HEK293 (cell line): ENCODE results near the gene SGSM2.

Experiments
- YY1 ChIP-seq: fragments of 450-650 bp; formaldehyde crosslinking; IDR thresholded peaks from 2 replicates; pipeline ENCODE4 v1.5.1; 2018; ENCODE audit warnings: missing biosample characterization, missing genetic modification characterization
- ZNF121 ChIP-seq: fragments of 450-650 bp; formaldehyde crosslinking; IDR thresholded peaks from 2 replicates; pipeline ENCODE4 v1.5.1; 2016; ENCODE audit warnings: missing biosample characterization, missing genetic modification characterization
- ZNF24 ChIP-seq: fragments of 450-650 bp; formaldehyde crosslinking; IDR thresholded peaks from 2 replicates; pipeline ENCODE4 v1.5.1; 2016; ENCODE audit warnings: missing biosample characterization, missing genetic modification characterization
- ZNF530 ChIP-seq: fragments of 450-650 bp; formaldehyde crosslinking; IDR thresholded peaks from 2 replicates; pipeline ENCODE4 v1.5.1; 2016; ENCODE audit warnings: low read depth, missing biosample characterization, missing genetic modification characterization
- ZNF777 ChIP-seq: fragments of 450-650 bp; formaldehyde crosslinking; IDR thresholded peaks from 2 replicates; pipeline ENCODE4 v1.5.1; 2017; ENCODE audit warnings: missing biosample characterization, missing genetic modification characterization, borderline replicate concordance
- TF ChIP-seq, protein P1 (sequence below): fragments of 450-650 bp; formaldehyde crosslinking; IDR thresholded peaks from 2 replicates; pipeline ENCODE4 v1.5.1; 2017; ENCODE audit warnings: missing biosample characterization, missing genetic modification characterization
- TF ChIP-seq, protein P2 (sequence below): fragments of 450-650 bp; formaldehyde crosslinking; IDR thresholded peaks from 2 replicates; pipeline ENCODE4 v1.5.1; 2016; ENCODE audit warnings: missing biosample characterization, missing genetic modification characterization
- TF ChIP-seq, protein P3 (sequence below): fragments of 450-650 bp; formaldehyde crosslinking; IDR thresholded peaks from 2 replicates; pipeline ENCODE4 v1.5.1; 2016; ENCODE audit warnings: missing biosample characterization, missing genetic modification characterization
- TF ChIP-seq, protein P4 (sequence below): fragments of 450-650 bp; formaldehyde crosslinking; optimal IDR thresholded peaks from 2 replicates; pipeline ENCODE3; 2016; ENCODE audit warnings: missing biosample characterization, mild to moderate bottlenecking, missing genetic modification characterization

DNA sequence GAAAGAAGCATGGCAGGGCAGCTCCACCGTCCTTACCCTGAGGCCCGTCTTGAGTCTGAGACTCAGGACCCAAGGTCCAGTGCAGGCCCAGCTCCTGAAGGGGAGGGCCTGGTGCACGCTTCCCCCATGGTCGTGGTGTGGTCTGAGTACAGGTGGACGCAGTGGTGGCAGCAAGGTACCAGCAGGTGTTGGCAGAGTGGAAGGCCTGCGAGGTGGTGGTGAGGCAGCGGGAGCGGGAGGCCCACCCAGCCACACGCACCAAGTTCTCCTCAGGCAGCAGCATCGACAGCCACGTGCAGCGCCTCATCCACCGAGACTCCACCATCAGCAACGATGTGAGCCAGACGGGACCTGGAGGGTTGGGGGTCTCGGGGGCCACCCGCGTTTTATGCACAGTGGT lies 35.9 kb downstream of the SGSM2 start:
- TF ChIP-seq ZNF24 (tag by site-specific recombination) (no peak), ZNF530 (tag by site-specific recombination) (no peak), ZNF777 (tag by site-specific recombination) (no peak), ZNF121 (tag by site-specific recombination) (no peak), YY1 (tag by site-specific recombination) (no peak)
- TF ChIP-seq, protein P1, sequence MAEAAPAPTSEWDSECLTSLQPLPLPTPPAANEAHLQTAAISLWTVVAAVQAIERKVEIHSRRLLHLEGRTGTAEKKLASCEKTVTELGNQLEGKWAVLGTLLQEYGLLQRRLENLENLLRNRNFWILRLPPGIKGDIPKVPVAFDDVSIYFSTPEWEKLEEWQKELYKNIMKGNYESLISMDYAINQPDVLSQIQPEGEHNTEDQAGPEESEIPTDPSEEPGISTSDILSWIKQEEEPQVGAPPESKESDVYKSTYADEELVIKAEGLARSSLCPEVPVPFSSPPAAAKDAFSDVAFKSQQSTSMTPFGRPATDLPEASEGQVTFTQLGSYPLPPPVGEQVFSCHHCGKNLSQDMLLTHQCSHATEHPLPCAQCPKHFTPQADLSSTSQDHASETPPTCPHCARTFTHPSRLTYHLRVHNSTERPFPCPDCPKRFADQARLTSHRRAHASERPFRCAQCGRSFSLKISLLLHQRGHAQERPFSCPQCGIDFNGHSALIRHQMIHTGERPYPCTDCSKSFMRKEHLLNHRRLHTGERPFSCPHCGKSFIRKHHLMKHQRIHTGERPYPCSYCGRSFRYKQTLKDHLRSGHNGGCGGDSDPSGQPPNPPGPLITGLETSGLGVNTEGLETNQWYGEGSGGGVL (tag by site-specific recombination): no peak
- TF ChIP-seq, protein P2, sequence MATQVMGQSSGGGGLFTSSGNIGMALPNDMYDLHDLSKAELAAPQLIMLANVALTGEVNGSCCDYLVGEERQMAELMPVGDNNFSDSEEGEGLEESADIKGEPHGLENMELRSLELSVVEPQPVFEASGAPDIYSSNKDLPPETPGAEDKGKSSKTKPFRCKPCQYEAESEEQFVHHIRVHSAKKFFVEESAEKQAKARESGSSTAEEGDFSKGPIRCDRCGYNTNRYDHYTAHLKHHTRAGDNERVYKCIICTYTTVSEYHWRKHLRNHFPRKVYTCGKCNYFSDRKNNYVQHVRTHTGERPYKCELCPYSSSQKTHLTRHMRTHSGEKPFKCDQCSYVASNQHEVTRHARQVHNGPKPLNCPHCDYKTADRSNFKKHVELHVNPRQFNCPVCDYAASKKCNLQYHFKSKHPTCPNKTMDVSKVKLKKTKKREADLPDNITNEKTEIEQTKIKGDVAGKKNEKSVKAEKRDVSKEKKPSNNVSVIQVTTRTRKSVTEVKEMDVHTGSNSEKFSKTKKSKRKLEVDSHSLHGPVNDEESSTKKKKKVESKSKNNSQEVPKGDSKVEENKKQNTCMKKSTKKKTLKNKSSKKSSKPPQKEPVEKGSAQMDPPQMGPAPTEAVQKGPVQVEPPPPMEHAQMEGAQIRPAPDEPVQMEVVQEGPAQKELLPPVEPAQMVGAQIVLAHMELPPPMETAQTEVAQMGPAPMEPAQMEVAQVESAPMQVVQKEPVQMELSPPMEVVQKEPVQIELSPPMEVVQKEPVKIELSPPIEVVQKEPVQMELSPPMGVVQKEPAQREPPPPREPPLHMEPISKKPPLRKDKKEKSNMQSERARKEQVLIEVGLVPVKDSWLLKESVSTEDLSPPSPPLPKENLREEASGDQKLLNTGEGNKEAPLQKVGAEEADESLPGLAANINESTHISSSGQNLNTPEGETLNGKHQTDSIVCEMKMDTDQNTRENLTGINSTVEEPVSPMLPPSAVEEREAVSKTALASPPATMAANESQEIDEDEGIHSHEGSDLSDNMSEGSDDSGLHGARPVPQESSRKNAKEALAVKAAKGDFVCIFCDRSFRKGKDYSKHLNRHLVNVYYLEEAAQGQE (tag by site-specific recombination): no peak
- TF ChIP-seq, protein P3, sequence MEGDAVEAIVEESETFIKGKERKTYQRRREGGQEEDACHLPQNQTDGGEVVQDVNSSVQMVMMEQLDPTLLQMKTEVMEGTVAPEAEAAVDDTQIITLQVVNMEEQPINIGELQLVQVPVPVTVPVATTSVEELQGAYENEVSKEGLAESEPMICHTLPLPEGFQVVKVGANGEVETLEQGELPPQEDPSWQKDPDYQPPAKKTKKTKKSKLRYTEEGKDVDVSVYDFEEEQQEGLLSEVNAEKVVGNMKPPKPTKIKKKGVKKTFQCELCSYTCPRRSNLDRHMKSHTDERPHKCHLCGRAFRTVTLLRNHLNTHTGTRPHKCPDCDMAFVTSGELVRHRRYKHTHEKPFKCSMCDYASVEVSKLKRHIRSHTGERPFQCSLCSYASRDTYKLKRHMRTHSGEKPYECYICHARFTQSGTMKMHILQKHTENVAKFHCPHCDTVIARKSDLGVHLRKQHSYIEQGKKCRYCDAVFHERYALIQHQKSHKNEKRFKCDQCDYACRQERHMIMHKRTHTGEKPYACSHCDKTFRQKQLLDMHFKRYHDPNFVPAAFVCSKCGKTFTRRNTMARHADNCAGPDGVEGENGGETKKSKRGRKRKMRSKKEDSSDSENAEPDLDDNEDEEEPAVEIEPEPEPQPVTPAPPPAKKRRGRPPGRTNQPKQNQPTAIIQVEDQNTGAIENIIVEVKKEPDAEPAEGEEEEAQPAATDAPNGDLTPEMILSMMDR (tag by site-specific recombination): no peak
- TF ChIP-seq, protein P4, sequence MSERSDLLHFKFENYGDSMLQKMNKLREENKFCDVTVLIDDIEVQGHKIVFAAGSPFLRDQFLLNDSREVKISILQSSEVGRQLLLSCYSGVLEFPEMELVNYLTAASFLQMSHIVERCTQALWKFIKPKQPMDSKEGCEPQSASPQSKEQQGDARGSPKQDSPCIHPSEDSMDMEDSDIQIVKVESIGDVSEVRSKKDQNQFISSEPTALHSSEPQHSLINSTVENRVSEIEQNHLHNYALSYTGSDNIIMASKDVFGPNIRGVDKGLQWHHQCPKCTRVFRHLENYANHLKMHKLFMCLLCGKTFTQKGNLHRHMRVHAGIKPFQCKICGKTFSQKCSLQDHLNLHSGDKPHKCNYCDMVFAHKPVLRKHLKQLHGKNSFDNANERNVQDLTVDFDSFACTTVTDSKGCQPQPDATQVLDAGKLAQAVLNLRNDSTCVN (tag by site-specific recombination): no peak
